Measurements from ENCODE around the gene SLC25A38. TPM values are rescaled to one million over a fixed set of nuclear protein-coding genes. Genes with fewer than 3 reads are reported as not detected.

The SLC25A38 gene
- total RNA-seq, 1 experiment from 2014 or later: 26.7 TPM

- ATAC-seq (no peak), DNase-seq (ENCODE audit: low read depth, low spot score) (no peak)
- Histone ChIP-seq H2AFZ (ENCODE audit: low read depth, low read length, poor library complexity, severe bottlenecking) (no peak overlapping the region), H3K27me3 (ENCODE audit: insufficient read depth, low read length) (no peaks in the 10 kb centered on the region), H3K36me3 (ENCODE audit: control insufficient read depth in 1 of 2, insufficient read depth in 2 of 2, low read length in 2 of 2) (no peaks in the 10 kb centered on the region), H3K9me3 (ENCODE audit: control insufficient read depth in 1 of 2, insufficient read depth in 1 of 2, low read depth in 1 of 2, low read length in 2 of 2) (no peaks in the 10 kb centered on the region), H3K9me2 (ENCODE audit: insufficient read depth) (no peaks in the 10 kb centered on the region), H3K4me2 (ENCODE audit: low read length) (no peak overlapping the region), H3K9ac (ENCODE audit: low read length) (no peak overlapping the region), H3K27ac (ENCODE audit: low read depth, low read length) (no peak overlapping the region), H3K4me1 (ENCODE audit: control insufficient read depth in 1 of 2, insufficient read depth in 2 of 2, low read length in 2 of 2) (no peaks in the 10 kb centered on the region), H3K79me2 (ENCODE audit: insufficient read depth, low read length) (no peaks in the 10 kb centered on the region), H4K20me1 (ENCODE audit: insufficient read depth) (no peaks in the 10 kb centered on the region), H3K4me3 (replicated peaks in 1 of 2; ENCODE audit: low read depth in 1 of 2, low read length in 2 of 2) (no peak overlapping the region)
- ChIA-PET CTCF (no interaction called here), POLR2A (no interaction called here), RAD21 (ENCODE audit: low non-redundant PET in 1 of 2, low total read pairs in 2 of 2, uncharacterized antibody in 2 of 2, unreplicated experiment in 2 of 2) (no interaction called here)
- BruUV-seq (replicated peaks): no TSS peak
- intact Hi-C loops (cut with micrococcal nuclease): no loop called here
- TF ChIP-seq CTCF (IDR thresholded peaks at IDR 0.05 in 2 of 3, conservative IDR thresholded peaks at IDR 0.05 in 1 of 3; ENCODE audit: borderline replicate concordance in 1 of 3, insufficient read depth in 1 of 3, low read depth in 2 of 3, low read length in 2 of 3) (no peak), ATF3 (IDR thresholded peaks at IDR 0.05) (no peak), FOSL1 (IDR thresholded peaks at IDR 0.05; ENCODE audit: low read depth) (no peak), SIN3A (IDR thresholded peaks at IDR 0.05; ENCODE audit: low read depth) (no peak), POLR2A (IDR thresholded peaks at IDR 0.05; ENCODE audit: borderline replicate concordance, extremely low read depth, insufficient read depth, insufficient read length) (no peak), SRF (IDR thresholded peaks at IDR 0.05; ENCODE audit: low read depth) (no peak), CEBPB (IDR thresholded peaks at IDR 0.05; ENCODE audit: low read depth) (no peak), ELF1 (IDR thresholded peaks at IDR 0.05; ENCODE audit: borderline replicate concordance, low read depth) (no peak), EZH2phosphoT487 (IDR thresholded peaks at IDR 0.05; ENCODE audit: borderline replicate concordance) (no peak), MAX (IDR thresholded peaks at IDR 0.05) (no peak), JUND (IDR thresholded peaks at IDR 0.05) (no peak), YY1 (IDR thresholded peaks at IDR 0.05; ENCODE audit: extremely low read depth, insufficient replicate concordance, low read depth, low read length) (no peak), REST (IDR thresholded peaks at IDR 0.05; ENCODE audit: low read depth) (no peak), ZBTB33 (IDR thresholded peaks at IDR 0.05; ENCODE audit: extremely low read depth, insufficient replicate concordance, low read length) (no peak), SP1 (IDR thresholded peaks at IDR 0.05; ENCODE audit: low read depth) (no peak), TCF7L2 (IDR thresholded peaks at IDR 0.05; ENCODE audit: borderline replicate concordance, extremely low read depth, insufficient read depth, insufficient read length) (no peak), ZNF274 (IDR thresholded peaks at IDR 0.05; ENCODE audit: low read depth, low read length) (no peak), EZH2 (IDR thresholded peaks at IDR 0.05) (no peak), POLR2AphosphoS5 (IDR thresholded peaks at IDR 0.05; ENCODE audit: low read depth, low read length) (no peak)
Observed at GRCh38 chr3:39334205-39334604, 49.0 kb upstream of the SLC25A38 start.

All from HCT116 (cell line).